Cortex of kidney (tissue), 1 donor: ENCODE measurements around the gene COL10A1.

ENCODE experiments used
- DNase-seq: peaks from one replicate; lab custom pipeline; 2025; lab: John Stamatoyannopoulos, UW

The COL10A1 gene

GRCh38 chr6:116083052-116083451 lies 42.9 kb downstream of the COL10A1 start:
- no peak for DNase-seq

GRCh38 chr6:116078945-116079344 lies 47.0 kb downstream of the COL10A1 start:
- no peak for DNase-seq

DNA sequence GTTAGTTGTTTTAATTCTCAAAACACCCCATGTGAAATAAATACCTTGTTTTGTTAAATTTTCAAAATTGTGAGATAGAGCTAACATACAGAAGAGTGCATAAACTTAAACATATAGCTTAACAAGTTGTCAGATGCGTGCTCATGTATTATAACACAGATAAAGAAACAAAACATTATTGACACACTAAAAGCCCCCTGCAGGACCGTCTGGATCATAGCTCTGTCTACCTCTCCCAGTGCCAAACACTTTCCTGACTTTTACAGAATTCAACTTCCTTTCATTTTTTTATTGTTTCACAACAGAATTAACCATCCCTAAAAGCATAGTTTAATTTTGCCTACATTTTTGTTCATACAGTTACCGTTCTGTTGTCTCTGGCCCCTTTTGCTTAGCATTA lies 47.4 kb downstream of the COL10A1 start:
- no peak for DNase-seq

- no peak for DNase-seq
Observed at GRCh38 chr6:116074732-116075390, 51.1 kb downstream of the COL10A1 start.

DNA sequence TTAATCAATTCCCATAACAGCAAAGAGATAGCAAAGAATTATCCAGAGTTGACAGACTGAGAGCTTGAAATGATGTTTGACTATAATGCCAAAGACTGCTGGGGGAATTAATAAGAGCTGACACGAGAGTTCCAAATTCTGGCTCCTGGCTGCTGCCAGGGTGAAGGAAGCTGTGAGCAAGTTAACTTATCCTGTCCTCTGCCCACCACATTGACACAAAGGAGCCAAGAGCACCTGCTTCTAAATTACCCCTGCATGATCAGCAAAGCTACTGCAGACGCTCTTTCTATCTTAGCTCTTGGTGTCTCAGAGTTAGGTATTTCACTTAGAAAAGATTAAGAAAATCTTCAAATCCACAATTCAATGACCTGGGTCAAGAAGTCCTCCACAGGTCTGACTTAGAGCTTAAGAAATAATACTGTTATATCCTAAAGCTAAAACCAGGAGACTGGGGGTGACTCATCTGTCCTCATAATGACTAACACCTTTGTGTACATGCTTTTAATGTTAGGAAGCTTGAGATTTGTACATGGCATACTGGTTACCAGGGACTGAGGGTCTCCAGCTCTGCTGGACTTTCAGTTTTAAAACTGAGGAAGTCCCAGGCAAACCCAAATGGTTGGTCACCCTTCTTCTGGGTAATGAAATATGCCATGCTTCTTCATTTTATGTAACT lies 52.0 kb downstream of the COL10A1 start:
- no peak for DNase-seq

GRCh38 chr6:116072368-116072767 lies 53.6 kb downstream of the COL10A1 start:
- no peak for DNase-seq

GRCh38 chr6:116070616-116071389 lies 55.1 kb downstream of the COL10A1 start:
- no peak for DNase-seq

DNA sequence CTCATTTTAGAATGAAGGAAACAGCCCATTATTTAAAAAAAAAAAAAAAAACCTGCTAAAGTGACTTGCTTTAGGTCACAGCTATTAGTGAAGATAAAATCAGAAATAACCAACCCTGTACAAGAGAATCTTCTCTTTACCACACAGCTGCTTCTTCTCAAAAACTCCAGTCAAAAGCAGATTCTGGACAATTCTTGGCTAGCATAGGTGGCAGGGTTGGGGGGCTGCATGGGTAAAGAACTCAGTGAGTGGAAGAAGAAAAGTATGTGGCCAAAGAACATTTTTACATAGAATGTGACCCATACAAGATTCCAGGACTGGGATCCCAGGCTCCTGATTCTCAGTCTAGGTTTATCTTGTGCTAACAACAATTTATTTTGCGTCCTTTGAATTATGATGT lies 55.8 kb downstream of the COL10A1 start:
- DNase-seq: no peak
